Osteoblast (primary cell): Measurements from ENCODE around the gene TLE4. TPM values are rescaled to one million over a fixed set of nuclear protein-coding genes. Genes with fewer than 3 reads are reported as not detected.

Source experiments
- DNase-seq: peaks from one replicate; pipeline ENCODE4 v3.0.0; 2011; ENCODE audit warnings: low spot score, mixed read lengths; ENCODE audit not compliant: insufficient read length; ENCODE audit errors: missing footprints
- H2AFZ ChIP-seq: 2 replicates; pipeline ENCODE4 v1.6.0; 2011; ENCODE audit warnings: mild to moderate bottlenecking, low read length
- H3K27ac ChIP-seq: 2 replicates; pipeline ENCODE4 v1.5.1; 2011; ENCODE audit warnings: mild to moderate bottlenecking, low read depth, low read length, moderate library complexity
- H3K27me3 ChIP-seq: 2 replicates; pipeline ENCODE4 v1.6.0; 2012; ENCODE audit warnings: mild to moderate bottlenecking, control low read depth, inconsistent platforms, low read length, moderate library complexity; ENCODE audit not compliant: insufficient read depth
- H3K36me3 ChIP-seq: 2 replicates; pipeline ENCODE4 v1.5.1; 2011; ENCODE audit warnings: mild to moderate bottlenecking, low read length, control low read depth, moderate library complexity; ENCODE audit not compliant: insufficient read depth
- H3K4me1 ChIP-seq: 2 replicates; pipeline ENCODE4 v1.5.1; 2011; ENCODE audit warnings: mild to moderate bottlenecking, low read length, control low read depth, moderate library complexity; ENCODE audit not compliant: insufficient read depth
- H3K4me2 ChIP-seq: 2 replicates; pipeline ENCODE4 v1.6.0; 2011; ENCODE audit warnings: mild to moderate bottlenecking, low read length; ENCODE audit not compliant: insufficient read depth
- H3K4me3 ChIP-seq: fragments of 200-600 bp; sonication (generic); 3 replicates; pipeline ENCODE4 v1.5.1; 2012; ENCODE audit warnings: mild to moderate bottlenecking, low read length, inconsistent platforms; ENCODE audit not compliant: insufficient read depth
- H3K79me2 ChIP-seq: 2 replicates; pipeline ENCODE4 v1.6.0; 2012; ENCODE audit warnings: mild to moderate bottlenecking, low read length, control low read depth, inconsistent platforms; ENCODE audit not compliant: insufficient read depth
- H3K9me3 ChIP-seq: 2 replicates; pipeline ENCODE4 v1.5.1; 2011; ENCODE audit warnings: low read depth, low read length, control low read depth
- H4K20me1 ChIP-seq: 2 replicates; pipeline ENCODE4 v1.6.0; 2012; ENCODE audit warnings: mild to moderate bottlenecking, low read length, control low read depth; ENCODE audit not compliant: insufficient read depth
- CTCF ChIP-seq: IDR thresholded peaks from 2 replicates; pipeline ENCODE4 v1.5.1; 2011; ENCODE audit warnings: mild to moderate bottlenecking, low read depth, low read length, moderate library complexity; ENCODE audit errors: extremely low read depth
- total RNA-seq: library from RNA; depleted of rRNA; stranded (reverse); fragments of >200 nt; gene quantifications from 2 replicates; pipeline ENCODE4 v1.2.3, GENCODE V29; 2012

The TLE4 gene
- total RNA-seq, 1 donor, result 62.2 TPM

DNA sequence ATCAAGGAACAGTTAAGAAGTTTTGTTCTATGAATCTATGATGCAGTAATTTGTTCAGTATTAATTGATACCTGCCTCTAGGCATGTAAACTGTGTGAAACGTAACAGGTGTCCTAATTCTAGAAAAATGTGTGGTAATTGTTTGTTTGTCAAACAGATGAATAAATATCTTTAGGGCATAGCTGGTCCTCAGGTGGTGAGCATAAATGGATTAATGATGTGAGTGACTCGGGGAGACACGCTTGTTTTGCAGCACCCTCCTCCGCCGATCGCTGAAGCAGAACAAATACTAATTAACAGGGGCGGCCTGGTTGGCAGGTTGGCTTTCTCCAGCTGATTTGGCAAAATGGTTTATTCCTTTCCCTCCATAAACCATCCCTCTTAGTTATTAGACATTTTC is 88.8 kb downstream of the TLE4 start:
- H3K27me3 ChIP-seq, result no peaks in the 10 kb centered on the region

DNA sequence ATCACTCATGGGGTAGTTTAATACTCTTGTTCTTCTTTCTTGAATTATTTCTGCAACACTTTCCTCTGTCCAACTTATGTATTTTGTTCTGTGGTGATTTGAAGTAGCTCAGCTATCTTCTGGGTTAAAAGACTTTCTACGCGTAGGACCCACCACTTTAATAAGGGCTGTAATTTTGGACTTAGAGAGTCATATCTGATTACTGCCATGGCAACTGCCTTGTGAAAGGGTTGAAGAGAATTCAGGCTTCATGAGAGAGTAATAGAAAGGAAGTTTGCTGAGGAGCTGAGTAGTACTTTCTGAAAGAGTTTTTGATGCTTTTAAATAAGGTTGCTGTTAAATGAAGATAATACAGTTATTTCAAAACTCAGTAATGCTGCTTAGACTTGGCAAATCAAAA is 89.5 kb downstream of the TLE4 start:
- H3K27me3 ChIP-seq, result no peaks in the 10 kb centered on the region
- peaks cover 25% of the 10 kb centered on the region for H3K4me1 ChIP-seq
- no peaks in the 10 kb centered on the region for H3K36me3 ChIP-seq
- H3K4me3 ChIP-seq, result no peak overlapping the region
- H3K27ac ChIP-seq, result no peak overlapping the region
- H3K79me2 ChIP-seq, result peaks cover 2% of the 10 kb centered on the region
- no peak overlapping the region for H3K4me2 ChIP-seq
- H2AFZ ChIP-seq, result no peak overlapping the region
- DNase-seq, result peak; percentile 32
- H3K9me3 ChIP-seq, result no peaks in the 10 kb centered on the region
- no peaks in the 10 kb centered on the region for H4K20me1 ChIP-seq
- no peak for TF ChIP-seq CTCF

More for the DNA sequence above, 88.8 kb downstream of the TLE4 start:
- no peak overlapping the region for H3K4me3 ChIP-seq
- peaks cover 2% of the 10 kb centered on the region for H3K79me2 ChIP-seq
- peaks cover 25% of the 10 kb centered on the region for H3K4me1 ChIP-seq
- H2AFZ ChIP-seq, result no peak overlapping the region
- no peaks in the 10 kb centered on the region for H3K9me3 ChIP-seq
- no peak for TF ChIP-seq CTCF
- DNase-seq, result no peak
- H3K4me2 ChIP-seq, result no peak overlapping the region
- H3K27ac ChIP-seq, result no peak overlapping the region
- no peaks in the 10 kb centered on the region for H3K36me3 ChIP-seq
- H4K20me1 ChIP-seq, result no peaks in the 10 kb centered on the region

GRCh38 chr9:79661886-79662536 is 90.2 kb downstream of the TLE4 start:
- no peaks in the 10 kb centered on the region for H3K27me3 ChIP-seq
- no peak for TF ChIP-seq CTCF
- H2AFZ ChIP-seq, result no peak overlapping the region
- no peaks in the 10 kb centered on the region for H3K36me3 ChIP-seq
- H3K9me3 ChIP-seq, result no peaks in the 10 kb centered on the region
- H3K4me2 ChIP-seq, result no peak overlapping the region
- DNase-seq, result peak; percentile 66
- no peak overlapping the region for H3K4me3 ChIP-seq
- H3K4me1 ChIP-seq, result peaks cover 25% of the 10 kb centered on the region
- peaks cover 2% of the 10 kb centered on the region for H3K79me2 ChIP-seq
- H3K27ac ChIP-seq, result no peak overlapping the region
- no peaks in the 10 kb centered on the region for H4K20me1 ChIP-seq

DNA sequence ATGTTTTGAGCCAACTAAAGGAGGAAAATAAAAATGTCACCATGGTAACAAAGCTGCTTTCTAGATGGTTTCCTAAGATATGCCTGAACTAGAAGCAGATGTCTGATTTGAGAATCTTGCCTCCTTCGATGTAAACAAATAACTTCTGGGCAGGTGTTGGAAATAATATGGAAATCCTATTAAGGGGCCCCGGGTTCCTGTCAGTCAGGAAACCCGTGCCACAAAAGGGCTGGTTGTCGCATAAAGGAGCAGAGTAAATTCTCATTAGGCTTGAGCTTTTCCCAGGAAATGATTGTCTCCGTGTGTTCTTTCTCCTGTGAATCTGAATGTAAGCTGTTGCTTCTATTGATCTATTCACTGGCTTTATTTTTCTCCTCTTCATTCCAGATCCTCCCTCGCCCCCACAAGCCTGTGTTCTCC is 90.8 kb downstream of the TLE4 start:
- Histone ChIP-seq H4K20me1 (no peaks in the 10 kb centered on the region), H3K27ac (no peak overlapping the region), H3K4me1 (peaks cover 23% of the 10 kb centered on the region), H3K4me2 (no peak overlapping the region), H3K27me3 (no peaks in the 10 kb centered on the region), H3K4me3 (no peak overlapping the region), H3K9me3 (no peaks in the 10 kb centered on the region), H3K36me3 (no peaks in the 10 kb centered on the region), H2AFZ (no peak overlapping the region), H3K79me2 (peaks cover 2% of the 10 kb centered on the region)
- no peak for DNase-seq
- TF ChIP-seq CTCF, result no peak
